Measurements from ENCODE around the gene ADARB2. TPM values are rescaled to one million over a fixed set of nuclear protein-coding genes. Genes with fewer than 3 reads are reported as not detected.
A peak's percentile ranks its signal among the peaks of the same experiment; 100 is the strongest.

Gene ADARB2
- total and polyA plus RNA-seq, 2 experiments from 2014 or later: 2.0 to 5.0 TPM

- Mint-ChIP-seq H3K36me3 (ENCODE audit: low read depth) (no peaks in the 10 kb centered on the region), H3K4me3 (no peak overlapping the region), H3K9me3 (no peaks in the 10 kb centered on the region; the same call in 2 of the 3 replicates), H3K4me1 (peaks cover 41% of the 10 kb centered on the region), H3K27ac (no peak overlapping the region), H3K27me3 (ENCODE audit: insufficient read depth, low read depth, poor library complexity) (peaks cover 6% of the 10 kb centered on the region)
- H3K4me3 ChIP-seq: no peak overlapping the region
- H3K4me1 ChIP-seq (ENCODE audit: insufficient read depth): peaks cover 14% of the 10 kb centered on the region
- ATAC-seq (no peak), DNase-seq (ENCODE audit: low spot score) (no peak)
- H3K27ac ChIP-seq (ENCODE audit: low read depth): no peak overlapping the region
- H3K27me3 ChIP-seq (ENCODE audit: insufficient read depth): no peaks in the 10 kb centered on the region
- H3K9me2 ChIP-seq (ENCODE audit: insufficient read depth): no peaks in the 10 kb centered on the region; the same call in 1 of the 2 replicates
- no peaks in the 10 kb centered on the region for H3K79me2 ChIP-seq (replicated peaks; ENCODE audit: insufficient read depth)
- TF ChIP-seq CTCF (conservative IDR thresholded peaks at IDR 0.05; ENCODE audit: low read depth in 2 of 2): no peak
- TF ChIP-seq CREB1 (CRISPR knock-in tag; IDR thresholded peaks at IDR 0.05; ENCODE audit: low read depth): no peak
- no peak for TF ChIP-seq EZH2 (IDR thresholded peaks at IDR 0.05; ENCODE audit: low read depth, unreplicated experiment)
- TF ChIP-seq ETS1 (IDR thresholded peaks at IDR 0.05): no peak
- no peak for TF ChIP-seq JUNB (IDR thresholded peaks at IDR 0.05; ENCODE audit: unreplicated experiment)
- no peak for TF ChIP-seq EZH2phosphoT487 (IDR thresholded peaks at IDR 0.05; ENCODE audit: unreplicated experiment)
- TF ChIP-seq NANOG (IDR thresholded peaks at IDR 0.05; ENCODE audit: borderline replicate concordance): no peak
- TF ChIP-seq STAT1 (IDR thresholded peaks at IDR 0.05; ENCODE audit: unreplicated experiment): no peak
- no peak for TF ChIP-seq ZNF462 (CRISPR knock-in tag; IDR thresholded peaks at IDR 0.05)
- H3K4me2 ChIP-seq: no peak overlapping the region
- no peaks in the 10 kb centered on the region for H3K36me3 ChIP-seq (ENCODE audit: insufficient read depth)
- H4K20me1 ChIP-seq (replicated peaks; ENCODE audit: insufficient read depth): no peaks in the 10 kb centered on the region
- H3F3A ChIP-seq (replicated peaks; ENCODE audit: low read depth): peaks cover 3% of the 10 kb centered on the region; the same call in 1 of the 2 replicates
- H2AFZ ChIP-seq: peak overlapping the region; percentile 18; the same call in 1 of the 2 replicates
Measured at GRCh38 chr10:1363446-1364121, 373.7 kb downstream of the ADARB2 start.
